Amygdala (tissue), 56 donors: Measurements from ENCODE around the gene RPA3.

ENCODE experiments used
- DNase-seq, 56 donors: peaks; one replicate each; lab custom pipeline; 2025; lab: John Stamatoyannopoulos, UW

RPA3 gene

GRCh38 chr7:7736671-7737070 is 18.3 kb upstream of the RPA3 start:
- no peak for DNase-seq

GRCh38 chr7:7732621-7733281 is 14.3 kb upstream of the RPA3 start:
- DNase-seq, result no peak

GRCh38 chr7:7731732-7732131 is 13.3 kb upstream of the RPA3 start:
- DNase-seq, result no peak

GRCh38 chr7:7720750-7721621 is 2.6 kb upstream of the RPA3 start:
- no peak for DNase-seq

- DNase-seq, result no peak
Observed at GRCh38 chr7:7720193-7720592, 1.8 kb upstream of the RPA3 start.

GRCh38 chr7:7719236-7719635 is 829 bp upstream of the RPA3 start:
- DNase-seq, result peak in 16 of 56 donors; percentile 1 to 40 (median 10)

- DNase-seq, result no peak
Observed at GRCh38 chr7:7713730-7714129, 4.7 kb downstream of the RPA3 start.

GRCh38 chr7:7710469-7710868 is 7.9 kb downstream of the RPA3 start:
- DNase-seq, result no peak

GRCh38 chr7:7709291-7709690 is 9.1 kb downstream of the RPA3 start:
- DNase-seq, result no peak

GRCh38 chr7:7707806-7708205 is 10.6 kb downstream of the RPA3 start:
- DNase-seq, result no peak

GRCh38 chr7:7707246-7707645 is 11.2 kb downstream of the RPA3 start:
- DNase-seq, result no peak

GRCh38 chr7:7706556-7707172 is 11.7 kb downstream of the RPA3 start:
- peak in 1 of 56 donors; percentile 2 for DNase-seq

- no peak for DNase-seq
Observed at GRCh38 chr7:7706101-7706511, 12.3 kb downstream of the RPA3 start.

- no peak for DNase-seq
Observed at GRCh38 chr7:7705318-7705717, 13.1 kb downstream of the RPA3 start.

- no peak for DNase-seq
Observed at GRCh38 chr7:7704867-7705266, 13.5 kb downstream of the RPA3 start.

- no peak for DNase-seq
Observed at GRCh38 chr7:7703427-7703826, 15.0 kb downstream of the RPA3 start.

GRCh38 chr7:7702826-7703225 is 15.6 kb downstream of the RPA3 start:
- DNase-seq, result no peak

- DNase-seq, result no peak
Observed at GRCh38 chr7:7701527-7701926, 16.9 kb downstream of the RPA3 start.

GRCh38 chr7:7699970-7700369 is 18.4 kb downstream of the RPA3 start:
- DNase-seq, result no peak

GRCh38 chr7:7699380-7699779 is 19.0 kb downstream of the RPA3 start:
- DNase-seq, result no peak

GRCh38 chr7:7698930-7699329 is 19.5 kb downstream of the RPA3 start:
- no peak for DNase-seq
